Measurements from ENCODE around the gene EHBP1.

The EHBP1 gene

GRCh38 chr2:62672601-62673000, 32.9 kb upstream of the EHBP1 start:
- TF ChIP-seq TAF1 (IDR thresholded peaks at IDR 0.05; ENCODE audit: borderline replicate concordance, insufficient read depth, low read length), result no peak

- TF ChIP-seq POLR2AphosphoS5 (IDR thresholded peaks at IDR 0.05; ENCODE audit: low read depth, low read length) (no peak), REST (IDR thresholded peaks at IDR 0.05; ENCODE audit: insufficient read depth in 1 of 2, low read depth in 2 of 2, low read length in 2 of 2) (no peak)
Observed at GRCh38 chr2:62675062-62675461, 30.5 kb upstream of the EHBP1 start.

- TF ChIP-seq TAF1 (IDR thresholded peaks at IDR 0.05; ENCODE audit: borderline replicate concordance, insufficient read depth, low read length) (no peak), FOXP2 (optimal IDR thresholded peaks at IDR 0.05; ENCODE audit: borderline replicate concordance, extremely low read depth, extremely low read length, insufficient read depth) (no peak), POLR2AphosphoS5 (IDR thresholded peaks at IDR 0.05; ENCODE audit: low read depth, low read length) (no peak), REST (IDR thresholded peaks at IDR 0.05; ENCODE audit: insufficient read depth in 1 of 2, low read depth in 2 of 2, low read length in 2 of 2) (no peak), SIN3A (IDR thresholded peaks at IDR 0.05; ENCODE audit: borderline replicate concordance, insufficient read depth, low read length) (no peak)
Observed at GRCh38 chr2:62685256-62685655, 20.3 kb upstream of the EHBP1 start.

GRCh38 chr2:62686012-62686685, 19.4 kb upstream of the EHBP1 start:
- no peak for TF ChIP-seq POLR2AphosphoS5 (IDR thresholded peaks at IDR 0.05; ENCODE audit: low read depth, low read length)
- TF ChIP-seq REST (IDR thresholded peaks at IDR 0.05; ENCODE audit: insufficient read depth in 1 of 2, low read depth in 2 of 2, low read length in 2 of 2), result no peak
- TF ChIP-seq TAF1 (IDR thresholded peaks at IDR 0.05; ENCODE audit: borderline replicate concordance, insufficient read depth, low read length), result no peak
- no peak for TF ChIP-seq FOXP2 (optimal IDR thresholded peaks at IDR 0.05; ENCODE audit: borderline replicate concordance, extremely low read depth, extremely low read length, insufficient read depth)
- TF ChIP-seq SIN3A (IDR thresholded peaks at IDR 0.05; ENCODE audit: borderline replicate concordance, insufficient read depth, low read length), result no peak

GRCh38 chr2:62687636-62688035, 17.9 kb upstream of the EHBP1 start:
- TF ChIP-seq SIN3A (IDR thresholded peaks at IDR 0.05; ENCODE audit: borderline replicate concordance, insufficient read depth, low read length) (no peak), REST (IDR thresholded peaks at IDR 0.05; ENCODE audit: insufficient read depth in 1 of 2, low read depth in 2 of 2, low read length in 2 of 2) (no peak), POLR2AphosphoS5 (IDR thresholded peaks at IDR 0.05; ENCODE audit: low read depth, low read length) (no peak), FOXP2 (optimal IDR thresholded peaks at IDR 0.05; ENCODE audit: borderline replicate concordance, extremely low read depth, extremely low read length, insufficient read depth) (no peak), TAF1 (IDR thresholded peaks at IDR 0.05; ENCODE audit: borderline replicate concordance, insufficient read depth, low read length) (no peak)
